OCI-LY3 (cell line): ENCODE results near the gene DLK1.

ENCODE experiments used
- CTCF ChIP-seq: fragments of 200-600, 300-600 bp; sonication (generic); IDR thresholded peaks from 2 replicates; pipeline ENCODE4 v1.5.1; 2014; ENCODE audit warnings: antibody characterized with exemption, low read length, low read depth
- EZH2phosphoT487 ChIP-seq: fragments of 200-600 bp; shearing (Covaris generic); IDR thresholded peaks from 2 replicates; pipeline ENCODE4 v1.6.1; 2018; ENCODE audit warnings: antibody characterized with exemption, mixed run types, low read depth

- TF ChIP-seq CTCF (no peak), EZH2phosphoT487 (no peak)
Measured at GRCh38 chr14:100682749-100683148, 43.9 kb upstream of the DLK1 start.
